ENCODE data around the gene ZNF614.
"Not testable (repeated sequence)": the region's sequence is repeated elsewhere in the genome, so short reads cannot be mapped to it uniquely, and the experiment has no call there.

ZNF614 gene

GRCh38 chr19:52028027-52028779 lies at the start of gene ZNF614:
ZNF614 (minus strand) TSS chr19:52028379; CDS start chr19:52025745, 2,634 bp downstream.
- peak; percentile 81 to 91 for DNase-seq

- DNase-seq: no peak
Measured at GRCh38 chr19:52070496-52070895, 42.3 kb upstream of the ZNF614 start.

GRCh38 chr19:52069653-52070052 lies 41.5 kb upstream of the ZNF614 start:
- DNase-seq: no peak

GRCh38 chr19:52066258-52066863 lies 38.2 kb upstream of the ZNF614 start:
- no peak for DNase-seq

- no peak for DNase-seq
Measured at GRCh38 chr19:52065399-52065798, 37.2 kb upstream of the ZNF614 start.

DNA sequence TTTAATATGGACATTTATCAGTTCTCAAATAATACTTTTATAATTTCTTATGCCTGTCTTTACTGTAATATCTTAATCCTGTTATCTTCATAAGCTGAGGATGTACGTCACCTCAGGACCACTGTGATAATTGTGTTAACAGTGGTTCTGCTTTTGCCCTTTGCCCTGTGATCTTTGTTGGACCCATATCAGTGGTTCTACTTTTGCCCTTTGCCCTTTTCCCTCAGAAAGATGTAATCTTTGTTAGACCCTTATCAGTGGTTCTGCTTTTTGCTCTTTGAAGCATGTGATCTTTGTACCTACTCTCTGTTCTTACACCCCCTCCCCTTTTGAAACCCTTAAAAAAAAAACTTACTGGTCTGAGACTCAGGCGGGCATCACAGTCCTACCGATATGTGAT lies 28.3 kb upstream of the ZNF614 start:
- not testable (repeated sequence) for DNase-seq

DNA sequence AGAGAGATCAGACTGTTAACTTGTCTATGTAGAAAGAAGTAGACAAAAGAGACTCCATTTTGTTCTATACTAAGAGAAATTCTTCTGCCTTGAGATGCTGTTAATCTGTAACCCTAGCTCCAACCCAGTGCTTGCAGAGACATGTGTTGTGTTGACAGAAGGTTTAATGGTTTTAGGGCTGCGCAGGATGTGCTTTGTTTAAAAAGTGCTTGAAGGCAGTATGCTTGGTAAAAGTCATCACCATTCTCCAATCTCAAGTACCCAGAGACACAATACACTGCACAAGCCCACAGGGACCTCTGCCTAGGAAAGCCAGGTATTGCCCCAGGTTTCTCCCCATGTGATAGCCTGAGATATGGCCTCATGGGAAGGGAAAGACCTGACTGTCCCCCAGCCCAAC lies 23.6 kb upstream of the ZNF614 start:
- DNase-seq: not testable (repeated sequence)

DNA sequence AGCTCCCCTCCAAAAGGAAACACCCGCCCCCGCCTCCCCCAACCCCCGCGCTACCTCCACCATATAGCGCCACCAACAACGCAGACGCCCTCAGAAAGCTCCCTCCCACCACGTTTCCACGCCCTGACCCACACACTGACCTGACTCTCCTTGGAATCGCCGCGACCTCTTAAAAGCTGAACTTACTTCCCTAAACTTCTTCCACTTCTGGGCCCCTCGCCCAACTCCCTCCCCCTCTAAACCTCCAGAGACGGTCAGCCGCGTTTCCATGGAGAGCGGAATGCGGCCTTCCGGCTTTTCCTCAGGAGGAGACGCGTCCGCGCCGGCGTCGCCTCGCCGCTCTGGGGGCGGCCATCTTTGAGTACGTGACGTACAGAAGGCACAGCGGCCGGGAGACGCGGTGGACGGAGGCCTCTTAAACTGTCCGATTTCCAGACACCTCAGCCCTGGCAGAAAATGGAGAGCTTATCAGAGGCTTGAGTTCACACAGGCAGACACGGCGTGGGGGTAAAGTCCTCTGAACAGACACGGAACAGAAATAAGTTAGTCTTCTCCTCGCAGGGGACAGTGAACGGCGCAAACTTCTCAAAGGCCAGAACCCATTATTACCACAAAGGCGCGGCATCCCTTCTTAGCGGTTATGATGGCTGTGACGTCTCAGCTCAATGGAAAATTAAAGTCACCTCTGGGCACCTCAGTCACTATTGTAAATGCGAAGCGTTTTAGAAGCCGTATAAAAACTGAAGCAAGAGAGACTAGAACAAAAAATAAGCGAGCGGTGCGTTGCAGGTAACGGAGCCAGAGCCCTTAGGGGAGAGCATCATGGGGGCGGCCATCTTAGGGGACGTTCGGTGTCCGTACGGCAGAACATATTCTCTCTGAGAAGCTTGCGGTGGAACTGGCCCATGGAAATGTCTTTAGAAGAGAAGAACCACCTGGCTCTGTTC lies 20.6 kb upstream of the ZNF614 start, which contains the start of gene ZNF432:
Gene ZNF432 (minus strand): TSS at position 284 of the 947 bp plus-strand sequence. CDS start 1,970 bp downstream, outside the sequence.
- DNase-seq: peak; percentile 88 to 89

- DNase-seq: no peak
Measured at GRCh38 chr19:52039169-52039568, 11.0 kb upstream of the ZNF614 start.

DNA sequence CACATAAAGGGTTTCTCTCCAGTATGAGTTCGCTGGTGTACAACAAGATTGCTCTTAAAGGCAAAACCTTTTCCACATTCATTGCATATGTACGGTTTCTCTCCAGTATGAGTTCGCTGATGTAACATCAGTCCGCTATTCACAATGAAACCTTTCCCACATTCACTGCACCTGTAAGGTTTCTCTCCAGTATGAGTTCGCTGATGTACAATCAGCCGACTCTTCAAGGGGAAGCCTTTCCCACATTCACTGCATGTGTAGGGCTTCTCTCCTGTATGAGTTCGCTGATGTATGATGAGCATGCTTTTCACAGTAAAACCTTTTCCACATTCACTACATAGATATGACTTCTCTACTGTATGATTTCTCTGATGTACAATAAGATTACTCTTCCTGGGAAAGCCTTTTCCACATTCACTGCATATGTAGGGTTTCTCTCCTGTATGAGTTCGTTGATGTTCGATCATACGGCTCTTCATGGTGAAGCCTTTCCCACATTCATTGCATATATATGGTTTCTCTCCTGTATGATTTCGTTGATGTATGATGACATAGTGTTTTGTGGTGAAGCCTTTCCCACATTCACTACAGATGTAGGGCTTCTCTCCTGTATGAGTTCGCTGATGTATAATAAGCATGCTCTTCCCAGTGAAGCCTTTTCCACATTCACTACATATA lies 6.0 kb upstream of the ZNF614 start:
- DNase-seq: no peak

- no peak for DNase-seq
Measured at GRCh38 chr19:52028780-52029123, 573 bp upstream of the ZNF614 start.

- DNase-seq: not testable (repeated sequence)
Measured at GRCh38 chr19:52026255-52026990, 1.8 kb downstream of the ZNF614 start.

GRCh38 chr19:52024478-52024877 lies 3.7 kb downstream of the ZNF614 start:
- DNase-seq: not testable (repeated sequence)

DNA sequence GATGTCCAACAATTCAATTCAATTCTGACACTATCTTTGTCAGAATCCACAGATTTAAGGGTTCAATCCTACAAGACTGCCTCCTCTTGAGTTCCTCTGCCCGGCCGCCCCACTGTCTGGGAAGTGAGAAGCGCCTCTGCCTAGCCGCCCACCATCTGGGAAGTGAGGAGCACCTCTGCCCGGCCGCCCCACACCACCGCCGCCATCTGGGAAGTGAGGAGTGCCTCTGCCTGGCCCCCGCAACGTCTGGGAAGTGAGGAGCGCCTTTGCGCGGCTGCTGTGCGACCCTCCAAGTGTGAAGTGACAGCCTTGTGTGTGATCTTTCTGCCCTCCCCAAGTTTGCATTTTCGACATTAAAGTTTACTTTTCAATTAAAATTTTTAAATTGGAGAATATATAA lies 6.0 kb downstream of the ZNF614 start:
- no peak for DNase-seq

DNA sequence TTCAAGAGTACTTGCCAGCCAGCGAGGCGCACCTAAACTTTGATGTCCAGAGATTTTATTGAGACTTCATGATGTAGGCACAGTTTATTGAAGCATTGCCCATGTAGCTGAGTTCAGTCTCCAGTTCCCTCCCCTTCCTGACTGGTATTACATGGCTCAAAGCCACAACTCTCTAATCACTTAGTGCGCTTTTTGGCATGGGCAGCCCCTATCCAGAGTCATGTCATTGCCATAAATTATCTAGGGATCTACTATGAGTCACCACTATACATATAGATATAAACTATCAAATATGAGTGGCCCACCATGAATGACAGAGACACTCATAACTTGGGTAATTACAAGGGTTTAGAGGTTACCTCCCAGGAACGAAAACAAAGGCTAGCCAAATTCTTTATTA lies 7.7 kb downstream of the ZNF614 start:
- DNase-seq: no peak

GRCh38 chr19:52010674-52011073 lies 17.5 kb downstream of the ZNF614 start:
- no peak for DNase-seq

GRCh38 chr19:52007806-52008557 lies 20.2 kb downstream of the ZNF614 start, which contains the start of gene ZNF615:
ZNF615 (minus strand) TSS chr19:52008211; CDS start chr19:52003711, 4,500 bp downstream.
- peak; percentile 69 to 74 for DNase-seq

DNA sequence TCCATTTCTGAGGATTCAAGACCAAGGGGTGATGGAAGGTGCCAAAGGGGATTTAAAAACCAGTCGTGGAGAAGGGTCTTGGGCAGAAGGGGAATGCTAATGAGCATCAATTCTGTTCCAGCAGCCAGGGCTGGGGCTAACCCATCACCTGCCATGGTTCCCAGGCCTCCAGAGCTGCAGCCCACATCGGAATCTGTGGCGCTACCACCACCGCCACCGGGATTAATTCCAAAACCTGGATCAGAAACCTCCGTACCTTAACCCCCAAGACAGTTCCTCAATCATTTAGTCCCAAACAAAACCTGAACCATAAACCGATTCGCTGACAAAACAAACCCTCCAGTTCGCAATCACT lies 20.8 kb downstream of the ZNF614 start:
- DNase-seq: no peak

- DNase-seq: no peak
Measured at GRCh38 chr19:51994048-51994644, 34.0 kb downstream of the ZNF614 start.

DNA sequence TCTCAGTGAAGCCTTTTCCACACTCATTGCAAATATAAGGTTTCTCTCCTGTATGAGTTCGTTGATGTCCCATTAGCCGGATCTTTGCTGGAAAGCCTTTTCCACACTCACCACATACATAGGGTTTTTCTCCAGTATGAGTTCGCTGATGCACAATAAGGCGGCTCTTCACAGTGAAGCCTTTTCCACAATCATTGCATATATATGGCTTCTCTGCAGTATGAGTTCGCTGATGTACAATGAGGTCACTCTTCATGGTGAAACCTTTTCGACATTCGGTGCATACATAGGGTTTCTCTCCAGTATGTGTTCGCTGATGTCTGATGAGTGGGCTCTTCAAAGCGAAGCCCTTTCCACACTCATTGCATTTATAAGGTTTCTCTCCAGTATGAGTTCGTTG lies 34.8 kb downstream of the ZNF614 start:
- no peak for DNase-seq
